H1 (cell line): ENCODE data around the gene IGFBP4. TPM values are rescaled to one million over a fixed set of nuclear protein-coding genes. Genes with fewer than 3 reads are reported as not detected.

ENCODE experiments used
- CTCF ChIA-PET: fragments of 300-600 bp; sonication (Branson Sonifier 250); formaldehyde crosslinking; loops from one replicate; lab custom pipeline; 2021; ENCODE audit not compliant: partially characterized antibody; lab: Charles Lee
- POLR2A ChIA-PET: fragments of 300-600 bp; sonication (Branson Sonifier 250); formaldehyde crosslinking; loops from one replicate; lab custom pipeline; 2021; ENCODE audit warnings: inconsistent platforms; ENCODE audit not compliant: partially characterized antibody; lab: Charles Lee
- DNase-seq, 2 experiments: peaks; one replicate each; pipeline versions ENCODE4 v3.0.0 to v3.0.0-alpha.2; 2010 to 2022; ENCODE audit warnings: low spot score in 2 of 2, low read depth in 1 of 2, mixed read lengths in 1 of 2
- FAIRE-seq: peaks from 2 replicates; lab custom pipeline; 2011; peaks lifted over from hg19 to GRCh38; lab: Jason Lieb, UNC
- H2AFZ ChIP-seq: 2 replicates; pipeline ENCODE4 v1.8.1; 2012; ENCODE audit warnings: low read length, inconsistent platforms
- H2AK5ac ChIP-seq: 2 replicates; pipeline ENCODE4 v1.6.1; 2013; ENCODE audit warnings: low read depth, low read length
- H2BK120ac ChIP-seq: replicated peaks from 2 replicates; pipeline ENCODE3; 2013; ENCODE audit warnings: low read depth, low read length, inconsistent platforms
- H2BK12ac ChIP-seq: 2 replicates; pipeline ENCODE4 v1.6.1; 2013; ENCODE audit warnings: low read depth, low read length
- H2BK15ac ChIP-seq: 2 replicates; pipeline ENCODE4 v1.6.1; 2013; ENCODE audit warnings: low read length
- H2BK20ac ChIP-seq: 2 replicates; pipeline ENCODE4 v1.6.1; 2013; ENCODE audit warnings: low read length
- H2BK5ac ChIP-seq: 2 replicates; pipeline ENCODE4 v1.6.1; 2013; ENCODE audit warnings: low read depth, low read length
- H3K14ac ChIP-seq: 2 replicates; pipeline ENCODE4 v1.6.1; 2013; ENCODE audit warnings: inconsistent platforms; ENCODE audit not compliant: insufficient read length
- H3K18ac ChIP-seq: 2 replicates; pipeline ENCODE4 v1.6.1; 2013; ENCODE audit warnings: low read length; ENCODE audit errors: extremely low read depth
- H3K23ac ChIP-seq: 2 replicates; pipeline ENCODE4 v1.6.1; 2013; ENCODE audit warnings: inconsistent platforms; ENCODE audit not compliant: insufficient read length
- H3K23me2 ChIP-seq: 2 replicates; pipeline ENCODE4 v1.6.1; 2013; ENCODE audit warnings: low read depth, low read length
- H3K27ac ChIP-seq: 2 replicates; pipeline ENCODE4 v1.6.1; 2011; ENCODE audit warnings: low read depth, low read length, inconsistent platforms
- H3K27me3 ChIP-seq, 4 experiments: replicated peaks in 1 of 4; 1 replicate in 1 of 4; 2 replicates in 3 of 4; pipeline versions ENCODE4 v1.6.1 to v1.8.1; 2011 to 2013; ENCODE audit warnings: low read length in 3 of 4, mild to moderate bottlenecking in 3 of 4, inconsistent platforms in 2 of 4, mixed read lengths in 2 of 4, moderate library complexity in 1 of 4; ENCODE audit not compliant: control insufficient read depth in 3 of 4, insufficient read depth in 3 of 4; ENCODE audit errors: extremely low read depth in 1 of 4
- H3K36me3 ChIP-seq, 4 experiments: 2 replicates each; pipeline versions ENCODE4 v1.6.1 to v1.8.1; 2011 to 2013; ENCODE audit warnings: mild to moderate bottlenecking in 4 of 4, low read length in 3 of 4, moderate library complexity in 2 of 4, control low read depth in 1 of 4, inconsistent platforms in 1 of 4; ENCODE audit not compliant: insufficient read depth in 4 of 4, control insufficient read depth in 2 of 4
- H3K4ac ChIP-seq: replicated peaks from 2 replicates; pipeline ENCODE3; 2013; ENCODE audit warnings: low read length, low read depth, mixed read lengths, inconsistent platforms; ENCODE audit not compliant: insufficient read length
- H3K4me1 ChIP-seq, 4 experiments: replicated peaks in 1 of 4; 1 replicate in 1 of 4; 2 replicates in 3 of 4; pipeline versions ENCODE4 v1.6.1 to v1.8.1; 2011 to 2013; ENCODE audit warnings: low read length in 3 of 4, inconsistent platforms in 2 of 4, mixed read lengths in 1 of 4; ENCODE audit not compliant: insufficient read depth in 4 of 4, control insufficient read depth in 3 of 4
- H3K4me2 ChIP-seq, 2 experiments: 2 replicates each; pipeline versions ENCODE4 v1.6.1 to v1.8.1; 2011 to 2013; ENCODE audit warnings: low read depth in 2 of 2, low read length in 2 of 2, control low read depth in 1 of 2, inconsistent platforms in 1 of 2, mild to moderate bottlenecking in 1 of 2; ENCODE audit not compliant: insufficient read depth in 1 of 2
- H3K4me3 ChIP-seq, 4 experiments: fragments of 200-600, 300-600 bp in 1 of 4; sonication (generic), shearing (Covaris generic), sonication (Bioruptor Twin) in 1 of 4; 2 replicates each; pipeline versions ENCODE4 v1.5.1 to v1.8.1; 2011 to 2016; ENCODE audit warnings: low read length in 4 of 4, low read depth in 3 of 4, control low read depth in 2 of 4, inconsistent platforms in 2 of 4, mild to moderate bottlenecking in 2 of 4, mixed read lengths in 1 of 4, moderate library complexity in 1 of 4; ENCODE audit not compliant: insufficient read depth in 2 of 4; ENCODE audit errors: extremely low read depth in 1 of 4
- H3K56ac ChIP-seq: replicated peaks from 2 replicates; pipeline ENCODE3; 2013; ENCODE audit warnings: low read depth, mild to moderate bottlenecking, mixed read lengths, low read length, inconsistent platforms; ENCODE audit not compliant: insufficient read length
- H3K79me1 ChIP-seq: 2 replicates; pipeline ENCODE4 v1.6.1; 2013; ENCODE audit warnings: low read depth, low read length, control low read depth
- H3K79me2 ChIP-seq, 2 experiments: 2 replicates each; pipeline versions ENCODE4 v1.6.1 to v1.8.1; 2012 to 2013; ENCODE audit warnings: low read length in 2 of 2, mild to moderate bottlenecking in 2 of 2, inconsistent platforms in 1 of 2; ENCODE audit not compliant: insufficient read depth in 2 of 2, control insufficient read depth in 1 of 2
- H3K9ac ChIP-seq, 4 experiments: replicated peaks in 1 of 4; 1 replicate in 1 of 4; 2 replicates in 3 of 4; pipeline versions ENCODE4 v1.6.1 to v1.8.1; 2011 to 2013; ENCODE audit warnings: low read depth in 3 of 4, low read length in 3 of 4, control low read depth in 2 of 4, mild to moderate bottlenecking in 2 of 4, moderate library complexity in 2 of 4, inconsistent platforms in 1 of 4; ENCODE audit errors: extremely low read depth in 1 of 4
- H3K9me3 ChIP-seq, 2 experiments: 2 replicates each; pipeline versions ENCODE4 v1.6.1 to v1.8.1; 2012 to 2013; ENCODE audit warnings: mild to moderate bottlenecking in 2 of 2, moderate library complexity in 2 of 2, control low read depth in 1 of 2, inconsistent platforms in 1 of 2, low read depth in 1 of 2, low read length in 1 of 2, mixed read lengths in 1 of 2; ENCODE audit not compliant: insufficient read depth in 2 of 2
- H4K20me1 ChIP-seq, 2 experiments: replicated peaks in 1 of 2; 2 replicates each; pipeline versions ENCODE3 to v1.8.1; 2011 to 2013; ENCODE audit warnings: inconsistent platforms in 2 of 2, low read length in 2 of 2, mild to moderate bottlenecking in 1 of 2; ENCODE audit not compliant: insufficient read depth in 2 of 2, control insufficient read depth in 1 of 2
- H4K5ac ChIP-seq: 2 replicates; pipeline ENCODE4 v1.6.1; 2013; ENCODE audit warnings: low read length, low read depth, mixed read lengths, inconsistent platforms; ENCODE audit not compliant: insufficient read length
- H4K8ac ChIP-seq: 2 replicates; pipeline ENCODE4 v1.8.0; 2013; ENCODE audit warnings: mild to moderate bottlenecking, moderate library complexity, low read length, inconsistent platforms; ENCODE audit not compliant: insufficient read depth; ENCODE audit errors: extremely low read depth
- H4K91ac ChIP-seq: replicated peaks from 2 replicates; pipeline ENCODE3; 2013; ENCODE audit warnings: low read length, mixed read lengths, inconsistent platforms; ENCODE audit not compliant: insufficient read length
- ATF3 ChIP-seq: IDR thresholded peaks from 2 replicates; pipeline ENCODE4 v1.6.1; 2011; ENCODE audit warnings: low read depth, mild to moderate bottlenecking, low read length; ENCODE audit not compliant: insufficient read depth
- BCL11A ChIP-seq, 2 experiments: IDR thresholded peaks; one replicate each; pipeline ENCODE4 v1.6.1; 2011; ENCODE audit warnings: low read depth in 2 of 2, low read length in 2 of 2, mild to moderate bottlenecking in 2 of 2
- BRCA1 ChIP-seq: IDR thresholded peaks from 2 replicates; pipeline ENCODE4 v1.6.1; 2012; ENCODE audit warnings: low read depth, low read length, improper control_type of control experiment
- CBX5 ChIP-seq: fragments of 300-800, 300-1000 bp; sonication (generic); IDR thresholded peaks from 2 replicates; pipeline ENCODE4 v1.7.1; 2016; ENCODE audit warnings: antibody characterized with exemption, low read length, low read depth
- GABPA ChIP-seq: IDR thresholded peaks from 2 replicates; pipeline ENCODE4 v1.6.1; 2011; ENCODE audit warnings: mild to moderate bottlenecking, low read length, moderate library complexity, borderline replicate concordance; ENCODE audit not compliant: insufficient read depth
- HDAC6 ChIP-seq: IDR thresholded peaks from one replicate; pipeline ENCODE4 v1.7.1; 2012; ENCODE audit warnings: low read depth, mild to moderate bottlenecking, inconsistent platforms, low read length, moderate library complexity
- KDM4A ChIP-seq: IDR thresholded peaks from one replicate; pipeline ENCODE4 v1.7.1; 2012; ENCODE audit warnings: low read depth, mild to moderate bottlenecking, moderate library complexity, low read length, inconsistent platforms; ENCODE audit not compliant: severe bottlenecking
- PHF8 ChIP-seq: fragments of 200-600 bp; sonication (generic); conservative IDR thresholded peaks from 2 replicates; pipeline ENCODE4 v1.7.1; 2012; ENCODE audit warnings: low read depth, mild to moderate bottlenecking, inconsistent platforms, low read length, moderate library complexity
- POLR2A ChIP-seq, 2 experiments: IDR thresholded peaks; 1 replicate in 1 of 2; 2 replicates in 1 of 2; pipeline ENCODE4 v1.6.1; 2011; ENCODE audit warnings: low read depth in 2 of 2, low read length in 2 of 2, mild to moderate bottlenecking in 2 of 2; ENCODE audit errors: control extremely low read depth in 1 of 2
- POU5F1 ChIP-seq: IDR thresholded peaks from 2 replicates; pipeline ENCODE4 v1.6.1; 2011; ENCODE audit warnings: low read depth, mild to moderate bottlenecking, low read length, moderate library complexity
- TAF1 ChIP-seq: IDR thresholded peaks from 2 replicates; pipeline ENCODE4 v1.6.1; 2011; ENCODE audit warnings: mild to moderate bottlenecking, low read depth, low read length
- WGBS, 2 experiments: shearing (Covaris generic) in 1 of 2; methylation state at CpG; one replicate each; pipeline versions ENCODE4 v1.1.6 to v1.1.7; 2013 to 2015; ENCODE audit warnings: low lambda C conversion rate in 2 of 2, mixed read lengths in 2 of 2, inconsistent platforms in 1 of 2, low coverage in 1 of 2, missing lambda C conversion rate in 1 of 2; ENCODE audit not compliant: insufficient replicate concordance in 2 of 2, insufficient coverage in 1 of 2, insufficient read length in 1 of 2; ENCODE audit errors: extremely low coverage in 1 of 2, missing lambda C conversion rate in 1 of 2; 5-methylcytosine and 5-hydroxymethylcytosine counted together
- polyA plus RNA-seq, 7 experiments: library from polyadenylated mRNA; depleted of rRNA in 3 of 7; stranded (reverse) in 5 of 7; unstranded in 2 of 7; fragments of >200 nt in 5 of 7; fragments of 200-250 nt in 2 of 7; gene quantifications; 1 replicate in 5 of 7; 2 replicates in 1 of 7; 4 replicates in 1 of 7; pipeline versions ENCODE4 v1.2.1 to v1.2.3, GENCODE V29; 2011 to 2013; ENCODE audit warnings: missing spikeins in 2 of 7, mixed read lengths in 2 of 7
- total RNA-seq: library from RNA; stranded (reverse); fragmentation: NEBNext Ultra II Directional; extraction: Animal tissue kit (Norgen Biotek cat#: 25700); gene quantifications from 2 replicates; pipeline ENCODE4 v1.2.1, GENCODE V29; 2021

Gene IGFBP4
- total and polyA plus RNA-seq, 2 of the 8 experiments (the other 6 are each of a cell fraction or from before 2014, with no cell fraction given): 85.5 to 105 TPM

- H4K5ac ChIP-seq: no peak overlapping the region
- no peak overlapping the region; a peak in 1 of 7 replicates for H3K9ac ChIP-seq
- no peaks in the 10 kb centered on the region for H3K27me3 ChIP-seq
- ChIA-PET POLR2A (interaction anchor here (0.9 to 2.5 kb wide), 4 partner anchors 10 to 15 kb away, joined by 3 to 9 read pairs (median 5); partner anchors contain the start of gene IGFBP4), CTCF (interaction anchor here (0.7 to 34.1 kb wide), 8 partner anchors 5 to 868 kb away, joined by 3 to 739 read pairs (median 4); partner anchors contain the start of gene IGFBP4)
- WGBS, 2 experiments: 88% methylated on average over 16 of the region's 16 CpGs; no CpG with 5 or more reads in 1 of the 2 experiments
- no peak overlapping the region for H3K56ac ChIP-seq
- H2BK5ac ChIP-seq: no peak overlapping the region
- peaks cover 2 to 25% (median 13%) of the 10 kb centered on the region in 4 experiments for H3K4me1 ChIP-seq
- no peak overlapping the region for H3K4me3 ChIP-seq
- peaks cover 6 to 24% (median 10%) of the 10 kb centered on the region in 4 experiments; a peak in 7 of 8 replicates for H3K36me3 ChIP-seq
- 0 out of 2 replicates have a peak overlapping the region, but pooled peaks have one; percentile 42 for H4K8ac ChIP-seq
- no peak overlapping the region; the same call in 1 of the 2 replicates for H3K27ac ChIP-seq
- peak overlapping the region; percentile 14; the same call in 1 of the 2 replicates for H2BK12ac ChIP-seq
- no peak overlapping the region for H2BK120ac ChIP-seq
- no peaks in the 10 kb centered on the region for H4K20me1 ChIP-seq
- DNase-seq (no peak), FAIRE-seq (no peak)
- H2AFZ ChIP-seq: no peak overlapping the region
- no peaks in the 10 kb centered on the region for H3K79me1 ChIP-seq
- no peaks in the 10 kb centered on the region; the same call in 1 of the 2 replicates for H3K23me2 ChIP-seq
- no peak overlapping the region for H3K23ac ChIP-seq
- H3K4me2 ChIP-seq: no peak overlapping the region; a peak in 1 of 4 replicates
- H3K14ac ChIP-seq: no peak overlapping the region
- no peak overlapping the region for H2AK5ac ChIP-seq
- no peaks in the 10 kb centered on the region for H3K79me2 ChIP-seq
- no peak overlapping the region for H2BK15ac ChIP-seq
- no peak overlapping the region for H3K4ac ChIP-seq
- peak overlapping the region; percentile 70 for H4K91ac ChIP-seq
- H3K9me3 ChIP-seq: no peaks in the 10 kb centered on the region
- no peak overlapping the region for H2BK20ac ChIP-seq
- H3K18ac ChIP-seq: no peak overlapping the region; the same call in 1 of the 2 replicates
- TF ChIP-seq POLR2A (IDR thresholded peaks at IDR 0.05; ENCODE audit: control extremely low read depth in 1 of 2, low read depth in 2 of 2, low read length in 2 of 2) (no peak), POU5F1 (no peak), PHF8 (no peak), ATF3 (no peak), BRCA1 (no peak), GABPA (no peak), BCL11A (IDR thresholded peaks at IDR 0.05; ENCODE audit: low read depth in 2 of 2, low read length in 2 of 2) (no peak), HDAC6 (no peak), TAF1 (no peak), CBX5 (no peak), KDM4A (no peak)
These were observed 14.9 kb downstream of the IGFBP4 start for GRCh38 chr17:40457964-40458791.
